HEK293T (cell line): ENCODE measurements around the gene TNIP1.

Source experiments
- BHLHE40 ChIP-seq: fragments of 450-650 bp; IDR thresholded peaks from 2 replicates; pipeline ENCODE4 v1.6.1; 2016; ENCODE audit warnings: mild to moderate bottlenecking, moderate library complexity, borderline replicate concordance
- CTBP1 ChIP-seq: fragments of 450-650 bp; IDR thresholded peaks from 2 replicates; pipeline ENCODE4 v1.6.1; 2016; ENCODE audit warnings: borderline replicate concordance
- FOXA1 ChIP-seq: fragments of 450-650 bp; IDR thresholded peaks from 2 replicates; pipeline ENCODE4 v1.6.1; 2016; ENCODE audit warnings: mild to moderate bottlenecking
- HDGF ChIP-seq: fragments of 450-650 bp; IDR thresholded peaks from 2 replicates; pipeline ENCODE4 v1.6.1; 2017; ENCODE audit warnings: antibody characterized with exemption, borderline replicate concordance
- L3MBTL2 ChIP-seq: fragments of 450-650 bp; conservative IDR thresholded peaks from 2 replicates; pipeline ENCODE4 v1.6.1; 2016; ENCODE audit warnings: mild to moderate bottlenecking
- LEF1 ChIP-seq: fragments of 450-650 bp; IDR thresholded peaks from 2 replicates; pipeline ENCODE4 v1.6.1; 2017; ENCODE audit warnings: mild to moderate bottlenecking, borderline replicate concordance
- NFRKB ChIP-seq: fragments of 450-650 bp; IDR thresholded peaks from 2 replicates; pipeline ENCODE4 v1.6.1; 2016; ENCODE audit warnings: mild to moderate bottlenecking, moderate library complexity
- SP1 ChIP-seq: fragments of 450-650 bp; IDR thresholded peaks from 2 replicates; pipeline ENCODE4 v1.6.1; 2017
- SUZ12 ChIP-seq: fragments of 450-650 bp; IDR thresholded peaks from 2 replicates; pipeline ENCODE4 v1.6.1; 2016; ENCODE audit warnings: mild to moderate bottlenecking
- TARDBP ChIP-seq: fragments of 450-650 bp; IDR thresholded peaks from 2 replicates; pipeline ENCODE4 v1.6.1; 2016
- ZNF384 ChIP-seq: fragments of 450-650 bp; IDR thresholded peaks from 2 replicates; pipeline ENCODE4 v1.6.1; 2016

DNA sequence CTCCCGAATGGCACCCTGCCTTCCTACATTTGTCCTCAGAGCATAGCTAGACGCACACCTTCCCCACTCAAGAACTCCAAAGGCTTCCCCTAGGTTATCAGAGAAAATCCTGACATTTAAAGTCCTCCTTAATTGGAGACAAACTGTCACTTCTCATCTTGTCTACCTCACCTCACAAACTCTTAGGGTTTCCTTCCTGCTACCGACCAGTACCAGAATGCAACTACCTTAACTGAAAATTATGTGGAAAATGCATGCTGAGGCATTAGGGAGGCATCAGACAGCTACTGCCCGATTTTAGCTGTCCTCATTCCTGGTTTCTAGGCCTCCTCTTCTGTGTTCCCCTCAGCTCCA lies 17.9 kb upstream of the TNIP1 start:
- TF ChIP-seq FOXA1 = no peak
- TF ChIP-seq L3MBTL2 = no peak
- TF ChIP-seq NFRKB = no peak
- no peak for TF ChIP-seq TARDBP
- no peak for TF ChIP-seq HDGF
- no peak for TF ChIP-seq CTBP1
- TF ChIP-seq ZNF384 = no peak
- no peak for TF ChIP-seq BHLHE40
- no peak for TF ChIP-seq SP1
- no peak for TF ChIP-seq LEF1
- no peak for TF ChIP-seq SUZ12
